Ascending aorta (tissue), 2 donors: ENCODE data around the gene ELFN1. TPM values are rescaled to one million over a fixed set of nuclear protein-coding genes. Genes with fewer than 3 reads are reported as not detected.

Source experiments
- DNase-seq, 2 donors: peaks; one replicate each; pipeline ENCODE4 v3.0.0-alpha.2; 2019; ENCODE audit warnings: low spot score in 2 of 2
- H3K27ac ChIP-seq, 2 donors: fragments of 200-600 bp; sonication (generic); one replicate each; pipeline ENCODE4 v1.5.1; 2016 to 2017; ENCODE audit warnings: mild to moderate bottlenecking in 1 of 2
- H3K27me3 ChIP-seq: fragments of 200-600 bp; sonication (generic); one replicate; pipeline ENCODE4 v1.5.1; 2017
- H3K36me3 ChIP-seq, 2 donors: fragments of 200-600 bp; sonication (generic); one replicate each; pipeline ENCODE4 v1.5.1; 2016
- H3K4me1 ChIP-seq, 2 donors: fragments of 200-600 bp; sonication (generic); one replicate each; pipeline ENCODE4 v1.5.1; 2016 to 2017; ENCODE audit warnings: mild to moderate bottlenecking in 1 of 2
- H3K4me3 ChIP-seq, 2 donors: fragments of 200-600 bp; sonication (generic); one replicate each; pipeline ENCODE4 v1.5.1; 2016 to 2017; ENCODE audit warnings: mild to moderate bottlenecking in 1 of 2
- H3K9me3 ChIP-seq, 2 donors: fragments of 200-600 bp; sonication (generic); one replicate each; pipeline ENCODE4 v1.5.1; 2016
- intact Hi-C: fragments of 100-400 bp; cut with DNase I; formaldehyde crosslinking; loops from one replicate; pipeline ENCODE4 v1.15.1; 2023
- total RNA-seq: library from RNA; depleted of rRNA; stranded (reverse); fragments of >200 nt; gene quantifications from one replicate; pipeline ENCODE4 v1.1.0, GENCODE V29; 2016
- TF ChIP-seq, protein P1 (sequence below), 3 experiments: fragments of 200-600 bp in 2 of 3; fragments of 450-650 bp in 1 of 3; sonication (generic) in 2 of 3; IDR thresholded peaks; one replicate each; pipeline ENCODE4 v1.5.1; 2016 to 2019; ENCODE audit warnings: antibody characterized with exemption in 3 of 3, mild to moderate bottlenecking in 1 of 3, moderate library complexity in 1 of 3

Gene ELFN1
- total RNA-seq, 1 donor from 2014 or later, result 7.3 TPM

DNA sequence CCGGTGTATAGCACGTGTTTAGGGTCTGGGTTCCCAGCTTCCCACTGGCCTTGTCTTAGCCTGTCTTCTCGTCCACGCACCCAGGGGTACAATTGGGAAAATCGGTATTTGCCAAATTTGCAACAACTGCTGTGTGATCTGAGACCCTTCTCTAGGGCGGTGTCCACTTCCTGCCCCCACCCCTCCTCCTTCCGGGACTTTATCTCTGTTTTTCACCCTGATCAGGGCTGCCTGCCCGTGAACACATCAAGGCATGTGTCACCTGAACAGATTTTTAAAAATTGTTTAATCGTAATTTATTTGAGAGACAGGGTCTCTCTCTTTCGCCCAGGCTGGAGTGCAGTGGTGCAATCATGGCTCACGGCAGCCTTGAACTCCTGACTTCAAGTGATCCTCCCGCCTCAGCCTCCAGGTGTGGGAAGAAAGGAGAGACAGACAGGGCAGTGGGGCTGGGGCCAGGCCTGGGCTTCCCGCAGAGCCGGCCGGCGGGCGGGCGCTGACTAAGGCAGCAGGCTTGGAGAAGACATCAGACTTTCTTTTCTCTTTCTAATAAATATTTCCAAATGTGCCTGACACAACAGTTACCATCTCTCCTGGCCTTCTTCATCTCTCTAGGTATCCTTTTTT lies 27.5 kb downstream of the ELFN1 start:
- peak; percentile 5 to 28 for DNase-seq
- Histone ChIP-seq H3K36me3 (no peaks in the 10 kb centered on the region), H3K4me3 (no peak overlapping the region), H3K27ac (no peak overlapping the region), H3K9me3 (peaks cover 0 to 12% of the 10 kb centered on the region in 2 donors), H3K4me1 (no peaks in the 10 kb centered on the region), H3K27me3 (no peaks in the 10 kb centered on the region)
- TF ChIP-seq, protein P1, sequence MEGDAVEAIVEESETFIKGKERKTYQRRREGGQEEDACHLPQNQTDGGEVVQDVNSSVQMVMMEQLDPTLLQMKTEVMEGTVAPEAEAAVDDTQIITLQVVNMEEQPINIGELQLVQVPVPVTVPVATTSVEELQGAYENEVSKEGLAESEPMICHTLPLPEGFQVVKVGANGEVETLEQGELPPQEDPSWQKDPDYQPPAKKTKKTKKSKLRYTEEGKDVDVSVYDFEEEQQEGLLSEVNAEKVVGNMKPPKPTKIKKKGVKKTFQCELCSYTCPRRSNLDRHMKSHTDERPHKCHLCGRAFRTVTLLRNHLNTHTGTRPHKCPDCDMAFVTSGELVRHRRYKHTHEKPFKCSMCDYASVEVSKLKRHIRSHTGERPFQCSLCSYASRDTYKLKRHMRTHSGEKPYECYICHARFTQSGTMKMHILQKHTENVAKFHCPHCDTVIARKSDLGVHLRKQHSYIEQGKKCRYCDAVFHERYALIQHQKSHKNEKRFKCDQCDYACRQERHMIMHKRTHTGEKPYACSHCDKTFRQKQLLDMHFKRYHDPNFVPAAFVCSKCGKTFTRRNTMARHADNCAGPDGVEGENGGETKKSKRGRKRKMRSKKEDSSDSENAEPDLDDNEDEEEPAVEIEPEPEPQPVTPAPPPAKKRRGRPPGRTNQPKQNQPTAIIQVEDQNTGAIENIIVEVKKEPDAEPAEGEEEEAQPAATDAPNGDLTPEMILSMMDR (IDR thresholded peaks at IDR 0.05), result no peak
- intact Hi-C loops, result no loop called here

DNA sequence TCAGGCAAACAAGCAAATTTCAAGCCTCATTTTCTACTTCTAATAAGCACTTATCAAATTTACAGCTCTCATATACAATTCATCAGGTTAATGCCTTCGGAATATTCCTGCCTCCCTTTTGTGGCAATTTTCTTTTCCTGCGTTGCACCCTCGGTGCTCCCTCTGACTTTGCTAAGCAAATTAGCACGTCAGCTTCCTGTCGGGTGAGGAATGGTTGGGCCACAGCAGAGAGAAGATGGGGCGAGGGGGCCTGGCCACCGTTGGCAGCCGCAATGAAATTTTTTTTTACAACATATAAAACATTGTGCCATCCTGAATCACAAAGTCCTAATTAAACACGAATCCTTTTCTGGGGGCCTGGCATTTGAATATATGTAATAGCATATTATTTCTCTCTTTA lies 28.1 kb downstream of the ELFN1 start:
- Histone ChIP-seq H3K27me3 (no peaks in the 10 kb centered on the region), H3K27ac (no peak overlapping the region), H3K36me3 (no peaks in the 10 kb centered on the region), H3K4me1 (no peaks in the 10 kb centered on the region), H3K4me3 (no peak overlapping the region), H3K9me3 (peaks cover 0 to 16% of the 10 kb centered on the region in 2 donors)
- no peak for DNase-seq
- intact Hi-C loops, result no loop called here
- TF ChIP-seq, protein P1 (IDR thresholded peaks at IDR 0.05), result no peak

DNA sequence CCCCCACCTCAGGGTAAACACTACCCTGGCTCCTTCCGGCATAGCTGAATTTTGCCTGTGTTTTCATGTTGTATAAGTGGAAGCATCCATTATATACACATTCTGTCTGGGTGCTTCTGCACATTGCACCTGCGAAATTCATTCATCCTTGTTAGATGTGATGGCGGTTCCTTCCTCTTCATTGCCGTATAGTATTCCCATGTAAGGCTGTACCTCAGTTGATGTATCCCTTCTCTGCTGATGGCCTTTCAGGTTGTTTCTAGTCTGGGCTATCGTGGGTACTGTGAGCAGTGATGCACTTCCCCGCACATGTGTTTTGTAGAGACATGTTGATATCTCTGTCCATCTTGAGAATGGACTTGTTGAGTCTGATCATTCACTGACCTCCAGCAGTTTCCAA lies 28.9 kb downstream of the ELFN1 start:
- Histone ChIP-seq H3K27me3 (no peaks in the 10 kb centered on the region), H3K4me3 (no peak overlapping the region), H3K4me1 (no peaks in the 10 kb centered on the region), H3K27ac (no peak overlapping the region), H3K36me3 (no peaks in the 10 kb centered on the region), H3K9me3 (peaks cover 0 to 16% of the 10 kb centered on the region in 2 donors)
- intact Hi-C loops, result no loop called here
- DNase-seq, result no peak
- TF ChIP-seq, protein P1 (IDR thresholded peaks at IDR 0.05), result no peak

DNA sequence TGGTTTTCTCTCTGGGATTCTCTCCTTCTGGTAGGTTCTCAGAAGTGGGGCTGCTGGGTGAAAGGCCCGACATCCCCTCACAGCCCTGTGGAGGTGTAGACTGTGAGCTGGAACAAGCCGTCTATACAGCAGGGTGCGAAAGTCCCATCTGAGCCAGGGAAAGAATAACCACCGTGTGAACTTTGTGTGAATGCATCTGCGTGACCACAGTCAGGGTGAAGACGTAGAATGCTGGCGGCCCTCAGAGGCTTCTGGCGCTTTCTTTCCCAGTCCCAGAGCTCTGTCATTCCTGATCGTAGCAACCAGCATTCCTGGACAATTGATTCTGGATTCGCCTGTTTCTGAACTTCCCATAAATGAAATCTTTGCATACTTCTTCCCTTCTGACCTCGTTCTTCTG lies 30.0 kb downstream of the ELFN1 start:
- Histone ChIP-seq H3K4me1 (no peaks in the 10 kb centered on the region), H3K27me3 (no peaks in the 10 kb centered on the region), H3K9me3 (peaks cover 0 to 16% of the 10 kb centered on the region in 2 donors), H3K4me3 (no peak overlapping the region), H3K36me3 (no peaks in the 10 kb centered on the region), H3K27ac (no peak overlapping the region)
- intact Hi-C loops, result no loop called here
- DNase-seq, result peak in 1 of 2 donors; percentile 7
- TF ChIP-seq, protein P1 (IDR thresholded peaks at IDR 0.05), result no peak

DNA sequence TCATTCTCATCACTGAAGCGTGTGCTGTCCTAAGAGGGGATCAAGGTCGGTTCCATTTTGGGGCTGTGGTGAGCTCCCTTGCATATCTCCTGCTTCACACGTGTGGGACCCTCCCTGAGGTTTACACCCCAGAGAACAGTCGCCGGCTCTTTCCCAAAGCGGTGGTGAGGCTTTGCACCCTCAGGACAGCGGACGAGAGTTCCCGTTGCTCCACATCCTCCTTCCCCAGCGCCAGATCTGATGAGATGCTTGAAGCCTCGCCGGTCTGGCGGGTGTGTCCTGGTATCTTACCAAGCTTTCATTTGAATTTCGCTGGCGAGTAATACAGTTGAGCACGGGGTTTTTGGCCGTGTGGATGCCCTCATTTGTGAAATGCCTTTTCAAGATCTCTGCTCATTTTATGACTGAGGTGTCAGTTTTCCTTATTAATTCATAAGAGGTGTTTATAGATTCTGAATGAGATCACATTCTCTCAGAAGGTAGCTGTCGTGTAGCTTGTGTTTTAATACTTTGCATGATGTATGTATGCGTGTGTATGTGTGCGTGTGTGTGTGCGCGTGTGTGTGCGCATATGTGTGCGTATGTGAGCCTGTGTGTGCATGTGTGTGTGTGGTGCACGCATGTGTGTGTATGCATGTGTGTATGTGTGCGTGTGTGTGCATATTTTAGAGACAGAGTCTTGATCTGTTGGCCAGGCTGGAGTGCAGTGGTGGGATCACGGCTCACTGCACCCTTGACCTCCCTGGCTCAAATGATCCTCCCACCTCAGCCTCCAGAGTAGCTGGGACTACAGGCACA lies 30.7 kb downstream of the ELFN1 start:
- intact Hi-C loops, result no loop called here
- H3K27me3 ChIP-seq, result no peaks in the 10 kb centered on the region
- H3K9me3 ChIP-seq, result peaks cover 0 to 16% of the 10 kb centered on the region in 2 donors
- H3K4me1 ChIP-seq, result no peaks in the 10 kb centered on the region
- H3K36me3 ChIP-seq, result no peaks in the 10 kb centered on the region
- no peak overlapping the region for H3K4me3 ChIP-seq
- no peak overlapping the region for H3K27ac ChIP-seq
- TF ChIP-seq, protein P1 (IDR thresholded peaks at IDR 0.05), result no peak
- peak in 1 of 2 donors; percentile 15 for DNase-seq
